OCI-LY7 (cell line): ENCODE data around the gene NUBP1. TPM values are rescaled to one million over a fixed set of nuclear protein-coding genes. Genes with fewer than 3 reads are reported as not detected.

ENCODE experiments used
- BruUV-seq: library from RNA; stranded (reverse); fragments of 400-500 nt; replicated peaks from 2 replicates; lab custom pipeline; 2021; lab: Mats Ljungman, UMichigan
- CTCF ChIA-PET: fragments of 300-600 bp; sonication (Branson Sonifier 250); formaldehyde crosslinking; loops from one replicate; lab custom pipeline; 2022; ENCODE audit warnings: antibody characterized with exemption; ENCODE audit not compliant: unreplicated experiment; lab: Charles Lee
- POLR2A ChIA-PET: fragments of 300-600 bp; sonication (Branson Sonifier 250); formaldehyde crosslinking; loops from one replicate; lab custom pipeline; 2022; ENCODE audit warnings: antibody characterized with exemption; lab: Charles Lee
- DNase-seq: peaks from one replicate; pipeline ENCODE4 v3.0.0-alpha.2; 2015; ENCODE audit warnings: low spot score
- H2AFZ ChIP-seq: fragments of 200-600 bp; sonication (generic), shearing (Covaris generic); 2 replicates; pipeline ENCODE4 v1.6.1; 2014; ENCODE audit warnings: mild to moderate bottlenecking, antibody characterized with exemption, low read length, moderate library complexity
- H3K27ac ChIP-seq: fragments of 200-600 bp; sonication (generic); 2 replicates; pipeline ENCODE4 v1.5.1; 2014; ENCODE audit warnings: mixed run types, low read depth, mild to moderate bottlenecking, moderate library complexity, low read length, inconsistent platforms; ENCODE audit not compliant: poor library complexity, severe bottlenecking
- H3K36me3 ChIP-seq: fragments of 200-600 bp; sonication (generic); 2 replicates; pipeline ENCODE4 v1.6.1; 2014; ENCODE audit warnings: mild to moderate bottlenecking, antibody characterized with exemption, low read length, moderate library complexity, mixed read lengths; ENCODE audit not compliant: insufficient read depth
- H3K4me1 ChIP-seq: fragments of 200-600 bp; sonication (generic); 2 replicates; pipeline ENCODE4 v1.5.1; 2014; ENCODE audit warnings: mild to moderate bottlenecking, low read length; ENCODE audit not compliant: insufficient read depth, poor library complexity, severe bottlenecking
- H3K4me2 ChIP-seq: fragments of 200-600 bp; sonication (generic); 2 replicates; pipeline ENCODE4 v1.6.1; 2014; ENCODE audit warnings: mild to moderate bottlenecking, low read length
- H3K4me3 ChIP-seq: fragments of 200-600 bp; sonication (generic); 2 replicates; pipeline ENCODE4 v1.5.1; 2014; ENCODE audit warnings: mild to moderate bottlenecking, low read depth, low read length; ENCODE audit not compliant: poor library complexity, severe bottlenecking
- H3K79me2 ChIP-seq: fragments of 200-600 bp; sonication (generic); 2 replicates; pipeline ENCODE4 v1.6.1; 2016; ENCODE audit warnings: low read depth, mild to moderate bottlenecking, low read length, moderate library complexity, mixed read lengths; ENCODE audit not compliant: insufficient read depth
- H3K9me2 ChIP-seq: fragments of 200-600 bp; sonication (generic); 2 replicates; pipeline ENCODE4 v1.6.1; 2016; ENCODE audit warnings: mild to moderate bottlenecking, low read length, mixed read lengths; ENCODE audit not compliant: insufficient read depth
- H3K9me3 ChIP-seq: fragments of 200-600 bp; sonication (generic); 2 replicates; pipeline ENCODE4 v1.6.1; 2014; ENCODE audit warnings: mild to moderate bottlenecking, mixed run types, low read length, mixed read lengths
- H4K20me1 ChIP-seq: fragments of 200-600 bp; sonication (generic); 2 replicates; pipeline ENCODE4 v1.6.1; 2014; ENCODE audit warnings: mild to moderate bottlenecking, antibody characterized with exemption, low read length, moderate library complexity, mixed read lengths; ENCODE audit not compliant: insufficient read depth
- CTCF ChIP-seq: fragments of 200-600 bp; sonication (generic); conservative IDR thresholded peaks from 2 replicates; pipeline ENCODE4 v1.5.1; 2014; ENCODE audit warnings: mild to moderate bottlenecking, antibody characterized with exemption, low read length, moderate library complexity, mixed read lengths
- EZH2phosphoT487 ChIP-seq: fragments of 200-600 bp; sonication (generic); IDR thresholded peaks from 2 replicates; pipeline ENCODE4 v1.6.1; 2018; ENCODE audit warnings: low read depth, borderline replicate concordance, mild to moderate bottlenecking, mixed run types, antibody characterized with exemption, low read length, moderate library complexity, mixed read lengths
- intact Hi-C: fragments of 100-400 bp; cut with micrococcal nuclease; formaldehyde crosslinking; loops from one replicate; pipeline ENCODE4 v1.10.0; 2022; ENCODE audit not compliant: unreplicated experiment
- total RNA-seq, 2 experiments: library from RNA; depleted of rRNA in 1 of 2; stranded (reverse); fragments of >200 nt in 1 of 2; shearing (Covaris generic) in 1 of 2; gene quantifications; 2 replicates each; pipeline ENCODE4 v1.2.3, GENCODE V29; 2014 to 2022

NUBP1 gene
- total RNA-seq, 2 experiments from 2014 or later = 20.7 to 27.4 TPM

- Histone ChIP-seq H3K9me2 (no peaks in the 10 kb centered on the region), H3K27ac (no peak overlapping the region), H3K4me1 (no peaks in the 10 kb centered on the region), H3K9me3 (no peaks in the 10 kb centered on the region), H3K4me3 (no peak overlapping the region), H3K79me2 (no peaks in the 10 kb centered on the region), H3K36me3 (no peaks in the 10 kb centered on the region), H3K4me2 (no peak overlapping the region), H4K20me1 (no peaks in the 10 kb centered on the region), H2AFZ (no peak overlapping the region)
- no peak for TF ChIP-seq EZH2phosphoT487
- no peak for TF ChIP-seq CTCF
- no TSS peak for BruUV-seq
- ChIA-PET CTCF (no interaction called here), POLR2A (no interaction called here)
- intact Hi-C loops = loop anchor here (5.0 kb wide), 1 partner anchor 687 kb away; no protein-coding TSS in a partner anchor
- no peak for DNase-seq
Observed at GRCh38 chr16:10729104-10730048, 14.3 kb upstream of the NUBP1 start.

GRCh38 chr16:10731790-10732189, 11.9 kb upstream of the NUBP1 start:
- no peak overlapping the region for H3K4me3 ChIP-seq
- H3K36me3 ChIP-seq = no peaks in the 10 kb centered on the region
- CTCF ChIA-PET = no interaction called here

More at GRCh38 chr16:10731790-10732189, 11.9 kb upstream of the NUBP1 start:
- no peaks in the 10 kb centered on the region for H3K79me2 ChIP-seq
- H3K9me3 ChIP-seq = no peaks in the 10 kb centered on the region
- TF ChIP-seq EZH2phosphoT487 (no peak), CTCF (no peak)
- no peak overlapping the region for H3K27ac ChIP-seq
- no peaks in the 10 kb centered on the region for H4K20me1 ChIP-seq
- peaks cover 2% of the 10 kb centered on the region for H3K4me1 ChIP-seq
- H3K4me2 ChIP-seq = no peak overlapping the region
- BruUV-seq = no TSS peak
- POLR2A ChIA-PET = no interaction called here
- intact Hi-C loops = no loop called here
- no peaks in the 10 kb centered on the region for H3K9me2 ChIP-seq
- no peak overlapping the region for H2AFZ ChIP-seq
- DNase-seq = no peak
